Keratinocyte (primary cell): ENCODE results near the gene WDR27.

Experiments used
- CTCF ChIP-seq, 3 experiments: IDR thresholded peaks in 1 of 3; conservative IDR thresholded peaks in 1 of 3; optimal IDR thresholded peaks in 1 of 3; 2 replicates in 2 of 3; 3 replicates in 1 of 3; pipeline versions ENCODE3 to v1.5.1; 2011; ENCODE audit warnings: low read length in 3 of 3, mild to moderate bottlenecking in 3 of 3, moderate library complexity in 2 of 3, control low read depth in 1 of 3, inconsistent platforms in 1 of 3; ENCODE audit not compliant: insufficient read depth in 2 of 3; ENCODE audit errors: extremely low read depth in 1 of 3
- EZH2 ChIP-seq: IDR thresholded peaks from one replicate; pipeline ENCODE4 v1.6.1; 2012; ENCODE audit warnings: inconsistent platforms, mild to moderate bottlenecking, low read length, moderate library complexity

DNA sequence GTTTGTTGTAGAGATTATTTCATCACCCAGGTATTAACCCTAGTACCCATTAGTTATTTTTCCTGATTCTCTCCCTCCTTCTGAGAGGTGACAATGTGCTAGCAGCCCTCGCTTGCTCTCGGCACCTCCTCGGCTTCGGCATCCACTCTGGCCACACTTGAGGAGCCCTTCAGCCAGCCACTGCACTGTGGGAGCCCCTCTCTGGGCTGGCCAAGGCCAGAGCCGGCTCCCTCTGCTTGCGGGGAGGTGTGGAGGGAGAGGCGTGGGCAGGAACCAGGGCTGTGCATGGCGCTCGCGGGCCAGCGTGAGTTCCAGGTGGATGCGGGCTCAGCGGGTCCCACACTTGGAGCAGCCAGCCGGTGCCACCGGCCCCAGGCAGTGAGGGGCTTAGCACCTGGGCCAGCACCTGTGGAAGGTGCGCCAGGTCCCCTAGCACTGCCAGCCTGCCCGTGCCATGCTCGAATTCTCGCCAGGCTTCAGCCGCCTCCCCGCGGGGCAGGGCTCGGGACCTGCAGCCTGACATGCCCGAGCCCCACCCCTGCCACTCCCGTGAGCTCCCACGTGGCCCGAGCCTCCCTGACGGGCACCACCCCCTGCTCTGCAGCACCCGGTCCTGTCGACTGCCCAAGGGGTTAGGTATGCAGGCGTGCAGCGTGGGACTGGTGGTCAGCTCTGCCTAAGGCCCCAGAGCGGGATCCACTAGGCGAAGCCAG, 221.9 kb downstream of the WDR27 start:
- no peak for TF ChIP-seq CTCF (optimal IDR thresholded peaks at IDR 0.05 in 1 of 3, IDR thresholded peaks at IDR 0.05 in 1 of 3, conservative IDR thresholded peaks at IDR 0.05 in 1 of 3; ENCODE audit: extremely low read depth in 1 of 3, insufficient read depth in 2 of 3, low read length in 3 of 3)
- TF ChIP-seq EZH2: no peak
